Measurements from ENCODE around the gene TK2. TPM values are rescaled to one million over a fixed set of nuclear protein-coding genes. Genes with fewer than 3 reads are reported as not detected.

The TK2 gene
- total RNA-seq, 1 experiment from 2014 or later = 5.0 TPM

GRCh38 chr16:66508248-66508913 lies 41.5 kb downstream of the TK2 start (continued):
- TF ChIP-seq FOXP4 (CRISPR knock-in tag; IDR thresholded peaks at IDR 0.05) = no peak

DNA sequence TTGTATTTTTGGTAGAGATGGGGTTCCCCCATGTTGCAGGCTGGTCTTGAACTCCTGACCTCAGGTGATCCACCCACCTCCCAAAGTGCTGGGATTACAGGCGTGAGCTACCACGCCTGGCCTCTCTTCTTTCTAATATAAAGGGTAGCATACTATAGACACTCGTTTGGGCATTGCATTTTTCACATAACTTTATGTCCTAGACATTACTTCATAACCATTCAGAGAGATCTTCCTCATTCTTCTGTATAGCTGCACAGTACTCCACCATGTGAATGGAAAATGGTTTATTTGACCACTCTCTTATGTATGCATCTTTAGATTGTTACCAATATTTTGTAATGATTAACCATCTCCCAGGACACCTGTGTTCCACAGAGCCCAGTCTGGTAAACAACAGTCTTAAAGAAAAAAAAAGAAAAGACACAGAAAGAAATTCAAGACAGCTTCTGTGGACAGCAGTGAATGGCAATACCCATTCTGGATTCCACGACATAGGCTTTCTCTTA lies 42.1 kb downstream of the TK2 start:
- CTCF ChIA-PET = interaction anchor here (1.2 kb wide), 1 partner anchor 82 kb away, joined by 3 read pairs; no protein-coding TSS in a partner anchor
- no peaks in the 10 kb centered on the region for H3K27me3 Mint-ChIP-seq (ENCODE audit: low read depth)
- no peak overlapping the region for H3K4me3 Mint-ChIP-seq
- no peak overlapping the region for H3K27ac Mint-ChIP-seq
- ATAC-seq (no peak), DNase-seq (ENCODE audit: low spot score) (no peak)
- TF ChIP-seq CBFB (CRISPR knock-in tag; IDR thresholded peaks at IDR 0.05; ENCODE audit: low read depth) (no peak), FOXK1 (CRISPR knock-in tag; IDR thresholded peaks at IDR 0.05) (no peak), AFF4 (CRISPR knock-in tag; IDR thresholded peaks at IDR 0.05; ENCODE audit: borderline replicate concordance) (no peak), ZNF138 (CRISPR knock-in tag; conservative IDR thresholded peaks at IDR 0.05) (no peak), SMAD3 (CRISPR knock-in tag; IDR thresholded peaks at IDR 0.05; ENCODE audit: borderline replicate concordance) (no peak), ELF4 (CRISPR knock-in tag; IDR thresholded peaks at IDR 0.05; ENCODE audit: low read depth) (no peak), OVOL2 (CRISPR knock-in tag; IDR thresholded peaks at IDR 0.05; ENCODE audit: borderline replicate concordance) (no peak), FOXJ3 (CRISPR knock-in tag; IDR thresholded peaks at IDR 0.05; ENCODE audit: borderline replicate concordance) (no peak), MYBL2 (CRISPR knock-in tag; IDR thresholded peaks at IDR 0.05) (no peak), ATF6 (CRISPR knock-in tag; IDR thresholded peaks at IDR 0.05) (no peak), EMX1 (CRISPR knock-in tag; IDR thresholded peaks at IDR 0.05) (no peak), ZNF423 (CRISPR knock-in tag; IDR thresholded peaks at IDR 0.05) (no peak), USF2 (CRISPR knock-in tag; IDR thresholded peaks at IDR 0.05) (no peak), NFYB (CRISPR knock-in tag; conservative IDR thresholded peaks at IDR 0.05; ENCODE audit: low read depth) (no peak)
- TF ChIP-seq, protein P1, sequence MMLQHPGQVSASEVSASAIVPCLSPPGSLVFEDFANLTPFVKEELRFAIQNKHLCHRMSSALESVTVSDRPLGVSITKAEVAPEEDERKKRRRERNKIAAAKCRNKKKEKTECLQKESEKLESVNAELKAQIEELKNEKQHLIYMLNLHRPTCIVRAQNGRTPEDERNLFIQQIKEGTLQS (CRISPR knock-in tag; conservative IDR thresholded peaks at IDR 0.05) = no peak
- TF ChIP-seq, protein P2, sequence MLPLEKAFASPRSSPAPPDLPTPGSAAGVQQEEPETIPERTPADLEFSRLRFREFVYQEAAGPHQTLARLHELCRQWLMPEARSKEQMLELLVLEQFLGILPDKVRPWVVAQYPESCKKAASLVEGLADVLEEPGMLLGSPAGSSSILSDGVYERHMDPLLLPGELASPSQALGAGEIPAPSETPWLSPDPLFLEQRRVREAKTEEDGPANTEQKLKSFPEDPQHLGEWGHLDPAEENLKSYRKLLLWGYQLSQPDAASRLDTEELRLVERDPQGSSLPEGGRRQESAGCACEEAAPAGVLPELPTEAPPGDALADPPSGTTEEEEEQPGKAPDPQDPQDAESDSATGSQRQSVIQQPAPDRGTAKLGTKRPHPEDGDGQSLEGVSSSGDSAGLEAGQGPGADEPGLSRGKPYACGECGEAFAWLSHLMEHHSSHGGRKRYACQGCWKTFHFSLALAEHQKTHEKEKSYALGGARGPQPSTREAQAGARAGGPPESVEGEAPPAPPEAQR (CRISPR knock-in tag; IDR thresholded peaks at IDR 0.05) = no peak
- TF ChIP-seq, protein P3, sequence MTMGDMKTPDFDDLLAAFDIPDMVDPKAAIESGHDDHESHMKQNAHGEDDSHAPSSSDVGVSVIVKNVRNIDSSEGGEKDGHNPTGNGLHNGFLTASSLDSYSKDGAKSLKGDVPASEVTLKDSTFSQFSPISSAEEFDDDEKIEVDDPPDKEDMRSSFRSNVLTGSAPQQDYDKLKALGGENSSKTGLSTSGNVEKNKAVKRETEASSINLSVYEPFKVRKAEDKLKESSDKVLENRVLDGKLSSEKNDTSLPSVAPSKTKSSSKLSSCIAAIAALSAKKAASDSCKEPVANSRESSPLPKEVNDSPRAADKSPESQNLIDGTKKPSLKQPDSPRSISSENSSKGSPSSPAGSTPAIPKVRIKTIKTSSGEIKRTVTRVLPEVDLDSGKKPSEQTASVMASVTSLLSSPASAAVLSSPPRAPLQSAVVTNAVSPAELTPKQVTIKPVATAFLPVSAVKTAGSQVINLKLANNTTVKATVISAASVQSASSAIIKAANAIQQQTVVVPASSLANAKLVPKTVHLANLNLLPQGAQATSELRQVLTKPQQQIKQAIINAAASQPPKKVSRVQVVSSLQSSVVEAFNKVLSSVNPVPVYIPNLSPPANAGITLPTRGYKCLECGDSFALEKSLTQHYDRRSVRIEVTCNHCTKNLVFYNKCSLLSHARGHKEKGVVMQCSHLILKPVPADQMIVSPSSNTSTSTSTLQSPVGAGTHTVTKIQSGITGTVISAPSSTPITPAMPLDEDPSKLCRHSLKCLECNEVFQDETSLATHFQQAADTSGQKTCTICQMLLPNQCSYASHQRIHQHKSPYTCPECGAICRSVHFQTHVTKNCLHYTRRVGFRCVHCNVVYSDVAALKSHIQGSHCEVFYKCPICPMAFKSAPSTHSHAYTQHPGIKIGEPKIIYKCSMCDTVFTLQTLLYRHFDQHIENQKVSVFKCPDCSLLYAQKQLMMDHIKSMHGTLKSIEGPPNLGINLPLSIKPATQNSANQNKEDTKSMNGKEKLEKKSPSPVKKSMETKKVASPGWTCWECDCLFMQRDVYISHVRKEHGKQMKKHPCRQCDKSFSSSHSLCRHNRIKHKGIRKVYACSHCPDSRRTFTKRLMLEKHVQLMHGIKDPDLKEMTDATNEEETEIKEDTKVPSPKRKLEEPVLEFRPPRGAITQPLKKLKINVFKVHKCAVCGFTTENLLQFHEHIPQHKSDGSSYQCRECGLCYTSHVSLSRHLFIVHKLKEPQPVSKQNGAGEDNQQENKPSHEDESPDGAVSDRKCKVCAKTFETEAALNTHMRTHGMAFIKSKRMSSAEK (CRISPR knock-in tag; IDR thresholded peaks at IDR 0.05; ENCODE audit: borderline replicate concordance) = no peak
- H3K9me3 Mint-ChIP-seq = no peaks in the 10 kb centered on the region
- H3K4me1 Mint-ChIP-seq = peaks cover 22% of the 10 kb centered on the region
- H3K36me3 Mint-ChIP-seq = no peaks in the 10 kb centered on the region; the same call in 1 of the 2 replicates
- POLR2A ChIA-PET = no interaction called here
